ENCODE results near the gene C18orf63. TPM values are rescaled to one million over a fixed set of nuclear protein-coding genes. Genes with fewer than 3 reads are reported as not detected.
A peak's percentile ranks its signal among the peaks of the same experiment; 100 is the strongest.

The C18orf63 gene
- total and polyA plus RNA-seq, 8 donors: 0.16 to 0.26 TPM; not detected in 6

DNA sequence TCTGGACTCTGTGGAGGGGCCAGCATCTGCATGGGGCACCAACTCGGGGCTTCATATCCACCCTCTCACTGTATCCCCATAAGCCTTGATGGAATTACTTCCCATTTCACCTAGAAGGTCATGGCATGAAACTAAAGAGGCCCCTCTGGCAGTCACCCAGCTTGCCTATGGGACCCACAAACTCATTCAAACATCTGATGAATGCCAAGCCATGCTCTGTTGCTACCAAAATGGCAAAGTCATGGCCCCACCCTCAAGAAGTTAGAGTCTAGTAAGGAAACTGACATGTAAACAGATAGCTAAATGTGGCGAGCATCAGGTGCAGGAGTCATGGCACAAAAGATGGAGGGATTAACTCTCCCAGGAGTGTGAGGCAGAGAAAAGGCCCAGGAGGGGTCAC, 38.3 kb upstream of the C18orf63 start:
- TF ChIP-seq, protein P1, sequence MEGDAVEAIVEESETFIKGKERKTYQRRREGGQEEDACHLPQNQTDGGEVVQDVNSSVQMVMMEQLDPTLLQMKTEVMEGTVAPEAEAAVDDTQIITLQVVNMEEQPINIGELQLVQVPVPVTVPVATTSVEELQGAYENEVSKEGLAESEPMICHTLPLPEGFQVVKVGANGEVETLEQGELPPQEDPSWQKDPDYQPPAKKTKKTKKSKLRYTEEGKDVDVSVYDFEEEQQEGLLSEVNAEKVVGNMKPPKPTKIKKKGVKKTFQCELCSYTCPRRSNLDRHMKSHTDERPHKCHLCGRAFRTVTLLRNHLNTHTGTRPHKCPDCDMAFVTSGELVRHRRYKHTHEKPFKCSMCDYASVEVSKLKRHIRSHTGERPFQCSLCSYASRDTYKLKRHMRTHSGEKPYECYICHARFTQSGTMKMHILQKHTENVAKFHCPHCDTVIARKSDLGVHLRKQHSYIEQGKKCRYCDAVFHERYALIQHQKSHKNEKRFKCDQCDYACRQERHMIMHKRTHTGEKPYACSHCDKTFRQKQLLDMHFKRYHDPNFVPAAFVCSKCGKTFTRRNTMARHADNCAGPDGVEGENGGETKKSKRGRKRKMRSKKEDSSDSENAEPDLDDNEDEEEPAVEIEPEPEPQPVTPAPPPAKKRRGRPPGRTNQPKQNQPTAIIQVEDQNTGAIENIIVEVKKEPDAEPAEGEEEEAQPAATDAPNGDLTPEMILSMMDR (IDR thresholded peaks at IDR 0.05): no peak
- Histone ChIP-seq H3K4me3 (no peak overlapping the region), H3K27ac (peak overlapping the region in 1 of 2 donors; percentile 23), H3K36me3 (no peaks in the 10 kb centered on the region), H3K27me3 (no peaks in the 10 kb centered on the region), H3K9me3 (no peaks in the 10 kb centered on the region), H3K4me1 (peaks cover 19 to 72% of the 10 kb centered on the region in 2 donors)
- intact Hi-C loops (cut with DNase I): no loop called here
- DNase-seq (no peak), ATAC-seq (no peak)

DNA sequence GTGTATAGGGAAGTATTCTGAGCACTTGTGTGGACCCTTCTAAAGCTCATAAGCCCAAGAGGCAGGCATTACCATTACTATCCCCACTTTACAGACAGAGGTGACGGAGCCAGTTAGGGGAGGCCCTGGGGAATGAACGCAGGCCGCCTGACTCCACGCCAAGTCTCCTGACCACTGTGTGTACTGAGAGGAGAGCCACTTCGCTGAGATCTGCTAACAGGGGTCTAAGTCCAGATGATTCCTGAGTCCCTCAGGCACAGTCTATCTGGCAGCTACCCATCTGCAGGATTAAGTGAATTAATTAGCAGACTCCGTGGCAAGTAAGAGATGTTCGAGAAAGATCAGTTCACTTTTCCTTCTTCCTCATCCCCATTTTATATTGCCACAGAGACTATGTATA, 37.6 kb upstream of the C18orf63 start:
- DNase-seq: no peak
- Histone ChIP-seq H3K27ac (peak overlapping the region in 1 of 2 donors; percentile 15), H3K27me3 (no peaks in the 10 kb centered on the region), H3K36me3 (no peaks in the 10 kb centered on the region), H3K9me3 (no peaks in the 10 kb centered on the region), H3K4me1 (peaks cover 26 to 76% of the 10 kb centered on the region in 2 donors), H3K4me3 (no peak overlapping the region)
- intact Hi-C loops (cut with DNase I): no loop called here
- TF ChIP-seq, protein P1 (IDR thresholded peaks at IDR 0.05): no peak
- ATAC-seq: peak; percentile 6

DNA sequence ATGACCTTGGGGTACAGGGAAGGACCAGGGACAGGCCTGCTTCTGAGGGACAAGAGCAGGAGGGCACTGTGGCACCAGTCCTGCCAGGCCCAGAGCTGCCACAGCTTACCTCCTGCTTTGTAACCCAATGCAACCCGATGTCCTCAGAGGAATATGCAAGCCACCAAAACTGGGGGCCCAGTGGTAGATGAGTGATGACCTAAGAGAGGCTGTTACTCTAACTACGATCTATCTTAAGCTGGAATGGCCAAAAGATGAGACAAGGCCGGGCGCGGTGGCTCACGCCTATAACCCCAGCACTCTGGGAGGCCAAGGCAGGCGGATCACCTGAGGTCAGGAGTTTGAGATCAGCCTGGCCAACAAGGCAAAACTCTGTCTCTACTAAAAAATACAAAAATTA, 36.7 kb upstream of the C18orf63 start:
- Histone ChIP-seq H3K4me1 (peaks cover 35 to 75% of the 10 kb centered on the region in 2 donors), H3K27me3 (no peaks in the 10 kb centered on the region), H3K36me3 (no peaks in the 10 kb centered on the region), H3K9me3 (no peaks in the 10 kb centered on the region), H3K27ac (no peak overlapping the region), H3K4me3 (no peak overlapping the region)
- TF ChIP-seq, protein P1 (IDR thresholded peaks at IDR 0.05): no peak
- intact Hi-C loops (cut with DNase I): no loop called here
- no peak for ATAC-seq
- no peak for DNase-seq

DNA sequence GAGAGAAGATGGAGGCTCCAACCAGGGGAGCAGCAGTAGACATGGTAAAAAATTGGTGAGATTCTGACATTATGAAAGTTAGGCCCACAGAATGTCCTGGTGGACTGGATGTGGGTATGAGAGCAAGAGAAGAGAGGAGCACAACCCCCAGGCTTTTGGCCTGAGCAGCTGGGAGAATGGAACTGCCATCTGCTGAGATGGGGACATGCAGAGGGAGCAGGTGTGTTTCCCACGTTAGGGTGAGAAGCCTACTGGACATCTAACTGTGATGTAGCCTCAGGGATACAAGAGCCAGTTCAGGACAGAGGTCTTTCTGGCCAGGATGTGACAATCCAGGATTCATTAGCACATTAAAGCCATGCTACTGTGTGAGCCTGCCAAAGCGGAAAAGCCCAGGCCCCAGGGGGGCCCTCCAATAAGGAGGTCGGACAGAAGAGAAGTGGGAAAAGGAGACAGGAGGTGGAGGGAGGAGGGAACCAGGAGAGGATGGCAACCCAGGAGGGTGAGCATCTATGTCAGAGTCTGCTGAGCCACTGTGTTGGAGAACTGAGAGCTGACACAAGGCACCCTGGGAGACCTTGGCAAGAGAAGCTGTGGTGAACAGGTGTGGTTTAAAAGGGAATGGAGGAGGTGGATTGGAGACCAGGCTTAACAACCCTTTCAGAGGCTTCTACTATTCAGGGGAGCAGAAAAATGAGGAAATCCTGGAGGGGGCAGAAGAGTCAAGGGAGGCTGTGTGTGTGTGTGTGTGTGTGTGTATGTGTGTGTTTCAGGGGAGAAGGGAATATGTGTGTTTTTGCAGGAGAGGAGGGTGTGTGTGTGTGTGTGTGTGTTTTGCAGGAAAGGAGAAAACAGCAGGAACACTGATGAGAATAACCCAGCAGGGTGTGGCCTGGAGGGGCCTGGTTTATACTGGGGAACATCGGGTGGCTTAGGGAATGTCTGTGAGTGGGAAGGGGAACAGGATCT, 34.3 kb upstream of the C18orf63 start:
- Histone ChIP-seq H3K9me3 (no peaks in the 10 kb centered on the region), H3K4me3 (no peak overlapping the region), H3K27me3 (no peaks in the 10 kb centered on the region), H3K4me1 (peaks cover 33 to 80% of the 10 kb centered on the region in 2 donors), H3K27ac (peak overlapping the region; percentile 36 to 70), H3K36me3 (no peaks in the 10 kb centered on the region)
- TF ChIP-seq, protein P1 (IDR thresholded peaks at IDR 0.05): no peak
- peak; percentile 14 for ATAC-seq
- intact Hi-C loops (cut with DNase I): no loop called here
- DNase-seq: no peak

DNA sequence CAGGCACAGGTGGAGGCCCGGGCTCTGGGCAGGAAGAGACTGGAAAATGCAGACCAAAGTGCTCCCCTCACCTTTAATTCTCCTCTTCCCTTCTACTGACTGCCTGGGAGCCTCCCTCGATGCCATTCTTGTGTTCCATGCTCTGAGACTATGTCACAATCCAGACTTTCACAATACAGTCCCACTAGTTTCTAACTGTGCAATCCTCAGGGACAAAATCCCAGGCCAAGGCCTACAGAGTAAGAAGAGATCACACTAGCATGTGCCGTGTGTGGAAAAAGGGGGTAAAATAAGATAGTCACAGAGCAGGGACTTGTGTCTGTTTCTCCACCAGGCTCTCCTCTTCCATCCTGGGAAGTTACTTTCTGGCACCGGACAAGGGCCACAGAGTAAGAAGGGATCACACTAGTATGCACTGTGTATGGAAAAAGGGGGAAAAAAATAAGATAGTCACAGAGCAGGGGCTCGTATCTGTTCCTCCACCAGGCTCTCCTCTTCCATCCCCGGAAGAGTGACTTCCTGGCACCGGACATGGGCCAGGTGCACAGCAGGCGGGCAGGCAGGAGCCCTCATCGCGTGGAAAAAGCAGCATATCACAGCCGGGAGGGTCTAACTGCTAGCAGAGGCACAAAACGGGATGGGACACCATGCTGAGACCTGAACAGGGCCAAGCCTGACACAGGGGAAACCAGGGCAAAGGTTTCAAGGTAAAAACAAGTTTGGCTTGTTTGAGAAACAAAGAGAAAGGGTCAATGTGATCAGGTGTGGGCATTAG, 33.5 kb upstream of the C18orf63 start:
- Histone ChIP-seq H3K4me3 (no peak overlapping the region), H3K36me3 (no peaks in the 10 kb centered on the region), H3K4me1 (peaks cover 33 to 83% of the 10 kb centered on the region in 2 donors), H3K9me3 (no peaks in the 10 kb centered on the region), H3K27me3 (no peaks in the 10 kb centered on the region), H3K27ac (peak overlapping the region; percentile 36 to 70)
- TF ChIP-seq, protein P1 (IDR thresholded peaks at IDR 0.05): no peak
- DNase-seq (no peak), ATAC-seq (peak; percentile 26)
- intact Hi-C loops (cut with DNase I): no loop called here

Data from left lung (tissue), 10 donors.